Right renal pelvis (tissue), 4 donors: ENCODE results near the gene NRARP. TPM values are rescaled to one million over a fixed set of nuclear protein-coding genes. Genes with fewer than 3 reads are reported as not detected.
"Not testable (repeated sequence)": the region's sequence is repeated elsewhere in the genome, so short reads cannot be mapped to it uniquely, and the experiment has no call there.

Experiments used
- DNase-seq, 4 donors: peaks; one replicate each; pipeline ENCODE4 v3.0.0-alpha.2; 2013; ENCODE audit warnings: low read depth in 4 of 4, low spot score in 3 of 4, missing footprints in 1 of 4
- polyA plus RNA-seq, 4 donors: library from polyadenylated mRNA; unstranded; fragments of 120-200 nt; gene quantifications; one replicate each; pipeline ENCODE4 v1.2.1, GENCODE V29; 2013; ENCODE audit not compliant: insufficient read length in 4 of 4

NRARP gene, protein sequence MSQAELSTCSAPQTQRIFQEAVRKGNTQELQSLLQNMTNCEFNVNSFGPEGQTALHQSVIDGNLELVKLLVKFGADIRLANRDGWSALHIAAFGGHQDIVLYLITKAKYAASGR
- polyA plus RNA-seq = 10 to 100 TPM in 1 of 4 donors, 1 to 10 TPM in 3; 6.6 to 10.1 (median 6.7) TPM

DNA sequence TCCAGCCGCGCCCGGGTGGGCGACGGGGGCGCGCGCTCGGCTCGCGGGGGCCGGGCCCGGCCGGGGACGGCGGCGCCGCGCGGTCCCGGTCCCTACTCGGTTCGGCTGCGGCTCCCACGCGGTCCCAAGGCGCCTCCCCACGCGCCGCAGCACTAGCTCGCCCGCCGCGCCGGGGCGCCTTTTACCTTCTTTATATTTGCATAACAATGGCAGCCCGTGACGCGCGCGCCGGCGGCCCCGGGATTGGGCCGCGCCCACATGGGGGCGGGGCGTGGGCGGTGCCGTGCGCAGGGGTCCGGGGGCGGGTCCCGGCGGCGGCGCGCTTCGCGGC, at the start of gene NRARP:
TSS of gene NRARP (minus strand) at position 154 of the 331 bp plus-strand sequence. CDS start 343 bp downstream, outside the sequence.
- no peak for DNase-seq

DNA sequence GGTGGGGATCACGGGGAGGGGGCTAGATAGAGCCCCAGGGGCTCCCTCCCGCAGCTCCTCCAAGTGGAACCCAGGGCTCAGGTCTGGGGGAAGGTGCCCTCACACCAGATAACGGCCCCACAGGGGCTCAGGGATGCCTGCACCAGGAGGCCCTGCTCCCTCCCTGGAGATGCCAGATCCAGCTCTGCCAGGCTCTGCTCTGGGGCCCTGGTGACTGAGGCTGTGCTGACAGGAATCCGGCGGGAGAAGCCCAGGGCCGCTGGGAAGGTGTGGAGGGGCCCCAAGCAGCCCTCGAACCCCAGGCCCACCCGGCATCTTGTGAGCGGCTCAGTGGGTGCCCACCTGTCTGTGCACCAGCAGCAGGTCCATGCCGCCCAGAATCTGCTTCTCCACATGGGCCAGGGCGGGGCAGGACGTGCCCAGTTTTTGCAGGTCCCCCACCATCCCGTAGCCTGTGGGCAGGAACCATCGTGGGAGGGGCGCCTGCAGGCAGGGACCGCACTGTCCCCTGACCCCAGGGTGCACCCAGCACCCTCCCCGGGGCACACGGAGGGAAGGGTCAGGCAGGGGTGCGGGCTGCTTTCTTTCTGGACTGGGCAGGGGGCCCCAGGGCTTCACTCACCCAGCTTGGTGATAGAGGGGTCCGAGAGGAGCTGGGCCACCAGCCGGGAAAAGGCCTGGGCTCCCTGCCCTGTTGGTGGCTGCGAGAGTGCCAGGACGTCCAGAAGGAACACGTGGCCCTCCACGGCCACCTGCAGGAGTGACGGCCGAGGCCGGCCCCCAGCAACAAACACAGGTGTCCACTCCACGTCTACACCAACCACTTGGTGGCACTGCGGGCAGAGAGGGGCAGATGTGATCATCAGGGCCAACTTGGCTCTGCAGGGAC, 48.9 kb upstream of the NRARP start:
- no peak for DNase-seq

DNA sequence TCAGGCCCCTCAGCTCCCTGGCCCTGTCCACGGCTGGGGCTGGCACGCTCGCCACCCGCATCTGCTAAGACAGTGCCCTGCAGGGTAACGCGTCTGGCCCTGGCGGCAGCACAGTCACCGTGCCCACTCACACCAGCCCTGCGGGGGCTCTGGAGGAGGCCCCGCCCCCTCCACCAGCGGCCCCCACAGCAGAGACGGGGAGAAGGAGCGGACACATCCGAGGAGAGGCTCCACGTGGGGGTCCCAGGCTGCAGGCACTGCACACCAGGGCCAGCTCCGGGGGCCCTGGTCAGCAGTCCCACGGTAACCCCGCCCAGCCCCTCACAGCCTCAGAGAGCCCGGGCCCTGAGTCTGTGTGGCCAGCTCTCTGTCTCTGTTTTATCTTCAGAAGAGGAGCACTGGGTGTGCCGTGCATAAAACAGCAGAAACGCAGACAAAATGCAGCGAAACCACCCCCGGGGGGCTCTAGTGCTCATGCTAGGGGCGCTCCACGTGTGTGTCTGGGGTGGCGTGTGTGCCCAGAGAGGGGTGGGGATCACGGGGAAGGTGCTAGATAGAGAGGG, 47.5 kb upstream of the NRARP start:
- DNase-seq = no peak

DNA sequence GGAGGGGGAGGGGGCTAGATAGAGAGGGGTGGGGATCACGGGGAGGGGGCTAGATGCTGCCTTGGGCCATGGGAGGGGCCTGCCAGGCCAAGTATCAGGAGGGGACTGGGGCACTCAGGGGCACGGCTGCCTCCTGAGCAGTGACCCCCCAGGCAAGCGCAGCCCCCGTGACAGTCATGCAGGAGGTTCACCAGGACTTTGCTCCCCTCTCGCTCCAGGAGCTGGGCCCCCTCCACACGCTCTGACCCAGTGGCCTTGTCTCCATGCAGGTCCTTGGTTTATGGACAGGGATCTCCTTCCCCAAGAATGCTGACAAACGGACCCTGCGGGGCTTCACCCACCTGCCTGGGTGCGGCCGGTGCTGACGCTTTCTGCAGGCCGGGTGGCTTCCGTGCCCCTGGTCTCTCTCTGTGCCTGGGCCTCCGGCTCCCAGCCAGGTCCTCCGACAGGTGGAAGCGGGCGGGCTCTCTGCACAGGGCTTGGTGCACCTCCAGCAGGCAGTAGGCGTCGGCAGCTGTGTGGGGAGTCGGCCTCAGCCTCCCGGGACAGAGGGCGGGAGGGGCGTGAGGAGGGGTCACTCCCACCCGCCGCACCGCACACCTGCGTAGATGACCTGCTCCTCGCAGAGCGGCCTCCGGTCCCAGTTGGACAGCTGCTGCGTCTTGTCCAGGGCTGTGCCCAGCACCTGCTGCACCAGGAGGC, 46.8 kb upstream of the NRARP start:
- no peak for DNase-seq

DNA sequence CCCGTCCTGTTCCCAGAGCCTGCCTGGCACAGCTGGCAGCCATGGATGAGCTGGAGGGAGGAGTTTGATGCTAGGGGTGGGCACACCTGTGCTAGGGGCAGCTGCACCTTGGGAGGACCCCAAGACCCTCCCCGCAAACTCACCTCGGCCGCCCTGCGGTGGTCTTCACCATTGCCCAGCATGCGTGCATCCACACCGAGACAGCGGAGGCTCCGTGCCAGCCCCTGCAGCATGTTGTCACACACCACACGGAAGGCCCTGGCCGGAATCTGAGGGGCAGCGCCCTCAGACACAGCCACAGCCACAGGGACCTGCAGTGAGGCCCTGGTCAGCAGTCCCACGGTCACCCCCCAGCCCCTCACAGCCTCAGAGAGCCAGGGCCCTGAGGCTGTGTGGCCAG, 45.9 kb upstream of the NRARP start:
- no peak for DNase-seq

DNA sequence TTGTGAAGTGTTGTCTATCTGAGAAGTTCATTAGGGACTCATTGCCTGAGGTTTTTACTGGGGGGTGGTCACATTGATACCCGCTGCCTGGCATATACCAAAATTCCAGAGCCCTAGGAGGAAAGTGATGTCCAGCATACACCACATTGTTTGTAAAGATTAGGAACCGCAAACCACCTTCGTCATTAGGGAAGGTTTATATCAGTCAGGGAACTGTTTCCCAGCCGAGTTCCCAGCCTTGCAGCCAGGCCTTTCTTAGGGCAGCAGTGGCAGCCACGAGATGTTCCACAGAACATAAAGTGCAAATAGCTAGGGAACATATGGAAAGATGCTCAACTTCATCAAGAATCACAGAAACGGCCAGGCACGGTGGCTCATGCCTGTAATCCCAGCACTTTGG, 40.4 kb upstream of the NRARP start:
- no peak for DNase-seq

DNA sequence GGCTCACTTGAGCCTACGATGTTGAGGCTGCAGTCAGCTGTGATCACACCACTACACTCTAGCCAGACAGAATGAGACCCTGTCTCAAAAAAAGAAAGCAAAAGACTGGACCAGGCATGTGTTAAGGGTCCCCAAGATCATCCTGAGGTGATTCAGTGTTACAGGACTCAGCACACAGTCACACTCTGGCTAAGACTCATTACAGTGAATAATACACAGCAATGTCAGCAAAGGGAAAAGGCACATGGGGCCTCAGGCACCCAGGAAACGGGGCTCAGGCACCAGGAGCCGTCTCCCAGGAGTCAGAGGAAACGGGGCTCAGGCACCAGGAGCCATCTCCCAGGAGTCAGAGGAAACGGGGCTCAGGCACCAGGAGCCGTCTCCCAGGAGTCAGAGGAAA, 39.2 kb upstream of the NRARP start:
- no peak for DNase-seq

DNA sequence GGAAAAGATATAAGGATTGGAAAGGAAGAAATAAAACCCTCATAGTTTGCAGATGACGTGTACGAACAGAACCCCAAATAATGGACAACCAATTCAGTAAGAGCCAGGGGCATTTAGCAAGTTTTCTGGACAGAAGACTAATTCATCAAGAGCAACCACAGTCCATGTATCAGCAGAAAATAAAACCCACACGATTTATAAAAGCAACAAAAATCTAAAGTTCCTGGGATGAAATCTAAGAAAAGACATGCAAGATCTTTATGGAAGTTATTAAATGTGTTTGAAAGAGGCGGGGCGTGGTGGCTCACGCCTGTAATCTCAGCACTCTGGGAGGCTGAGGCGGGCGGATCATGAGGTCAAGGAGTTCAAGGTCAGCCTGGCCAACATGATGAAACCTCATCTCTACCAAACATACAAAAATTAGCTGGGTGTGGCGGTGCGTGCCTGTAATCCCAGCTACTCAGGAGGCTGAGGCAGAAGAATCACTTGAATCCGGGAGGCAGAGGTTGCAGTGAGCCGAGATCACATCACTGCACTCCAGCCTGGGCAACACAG, 37.9 kb upstream of the NRARP start:
- DNase-seq = not testable (repeated sequence)

DNA sequence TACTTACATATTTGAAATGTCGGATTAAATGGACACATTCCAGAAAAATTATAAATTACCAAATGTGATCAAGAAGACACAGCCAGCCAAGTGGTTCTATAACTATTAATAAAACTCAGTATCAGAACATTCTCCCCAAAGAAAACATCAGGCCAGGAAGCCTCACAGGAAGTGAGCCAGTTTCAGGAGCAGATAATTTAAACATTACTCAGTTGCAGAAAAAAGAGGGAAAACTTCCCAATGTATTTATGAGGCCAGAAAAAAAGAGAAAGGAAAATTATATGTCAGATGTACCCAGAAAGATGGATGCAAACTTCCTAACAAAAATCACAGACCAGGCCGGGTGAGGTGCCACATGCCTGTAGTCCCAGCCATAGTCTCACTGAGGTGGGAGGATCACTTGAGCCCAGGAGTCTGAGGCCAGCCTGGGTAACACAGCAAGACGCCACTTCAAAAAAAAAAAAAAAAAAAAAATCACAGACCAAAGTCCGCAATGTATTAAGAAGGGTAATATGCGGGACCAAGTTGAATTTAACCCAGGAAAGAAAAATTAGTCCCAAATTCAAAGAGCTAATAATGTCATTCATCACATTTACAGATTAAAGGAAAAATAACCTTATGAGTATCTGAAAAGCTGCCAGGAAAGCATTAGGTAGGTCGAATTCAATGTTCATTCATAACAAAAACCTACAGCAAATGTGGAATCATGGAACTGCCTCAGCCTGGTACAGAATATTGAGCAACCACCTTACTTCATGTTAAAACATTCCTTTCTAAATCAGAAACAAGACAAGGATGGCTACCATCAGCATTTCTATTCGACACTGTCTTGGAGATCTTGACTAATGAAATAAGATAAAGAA, 37.2 kb upstream of the NRARP start:
- no peak for DNase-seq

DNA sequence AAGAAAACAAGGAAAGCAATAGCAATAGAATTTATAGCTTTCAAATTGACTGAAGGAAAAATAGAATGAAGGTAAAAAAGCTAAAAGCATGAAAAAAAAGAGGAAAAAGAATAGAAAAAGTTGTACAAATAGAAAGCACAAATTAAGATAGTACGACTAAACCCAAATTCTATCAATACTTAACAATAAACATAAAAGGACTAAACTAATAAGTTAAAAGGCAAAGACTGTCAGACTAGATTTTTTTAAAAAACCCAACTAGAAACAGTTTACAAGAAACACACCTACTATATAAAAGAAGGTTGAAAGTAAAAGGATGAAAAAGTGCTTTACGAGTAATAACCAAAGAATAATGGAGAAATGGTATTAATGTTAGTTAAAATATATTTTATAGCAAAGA, 34.7 kb upstream of the NRARP start:
- no peak for DNase-seq

DNA sequence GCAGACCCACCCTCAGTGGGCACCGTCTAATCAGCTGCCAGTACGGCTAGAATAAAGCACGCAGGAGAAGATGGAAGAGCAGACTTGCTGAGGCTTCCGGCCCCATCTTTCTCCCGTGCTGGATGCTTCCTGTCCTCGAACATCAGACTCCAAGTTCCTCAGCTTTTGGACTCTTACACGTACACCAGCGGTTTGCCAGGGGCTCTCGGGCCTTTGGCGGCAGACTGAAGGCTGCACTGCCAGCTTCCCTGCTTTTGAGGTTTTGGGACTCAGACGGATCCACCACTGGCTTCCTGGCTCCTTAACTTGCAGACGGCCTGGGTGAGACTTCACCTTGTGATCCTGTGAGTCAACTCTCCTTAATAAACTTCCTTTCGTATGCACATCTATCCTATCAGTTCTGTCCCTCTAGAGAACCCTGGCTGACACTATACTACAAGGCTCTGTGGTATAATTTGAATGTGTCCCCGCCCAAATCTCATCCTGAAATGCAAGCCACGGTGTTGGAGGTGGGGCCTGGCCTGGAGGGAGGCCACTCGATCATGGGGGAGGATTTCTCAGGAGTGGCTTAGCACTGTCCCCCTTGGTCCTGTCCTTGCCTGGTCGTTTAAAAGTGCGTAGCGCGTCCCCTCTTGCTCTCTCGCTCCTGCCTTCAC, 31.1 kb upstream of the NRARP start:
- DNase-seq = no peak

DNA sequence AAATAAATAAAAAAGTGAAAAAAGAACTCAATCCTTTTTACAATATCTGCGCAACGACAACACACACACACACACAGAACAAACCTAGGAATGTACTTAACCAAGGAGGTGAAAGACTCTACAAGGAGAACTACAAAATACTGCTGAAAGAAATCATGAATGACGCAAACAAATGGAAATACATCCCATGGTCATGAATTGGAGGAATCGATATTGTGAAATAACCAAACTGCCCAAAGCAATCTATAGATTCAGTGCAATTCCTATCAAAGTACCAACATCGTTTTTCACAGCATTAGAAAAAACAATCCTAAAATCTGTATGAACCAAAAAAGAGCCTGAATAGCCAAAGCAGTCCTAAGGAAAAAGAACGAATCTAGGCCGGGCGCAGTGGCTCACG, 29.9 kb upstream of the NRARP start:
- DNase-seq = no peak

DNA sequence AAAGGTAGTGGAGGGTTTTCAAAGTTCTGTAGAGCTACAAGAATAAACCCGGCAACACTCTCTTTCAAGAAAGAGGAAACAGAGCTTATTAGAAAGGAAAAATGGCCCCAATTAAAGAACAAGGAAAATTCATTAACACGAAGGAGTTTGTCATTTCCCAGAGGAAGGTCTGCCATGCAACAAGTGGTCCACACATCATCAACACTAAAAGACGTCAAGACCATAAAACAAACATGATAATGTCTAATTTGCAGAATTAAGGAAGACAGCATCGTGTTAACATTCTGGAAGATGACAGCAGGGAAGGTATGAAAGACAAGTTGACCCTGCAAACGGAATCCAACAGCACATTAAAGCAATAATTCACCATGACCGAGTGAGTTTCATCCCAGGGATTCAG, 28.6 kb upstream of the NRARP start:
- DNase-seq = no peak

DNA sequence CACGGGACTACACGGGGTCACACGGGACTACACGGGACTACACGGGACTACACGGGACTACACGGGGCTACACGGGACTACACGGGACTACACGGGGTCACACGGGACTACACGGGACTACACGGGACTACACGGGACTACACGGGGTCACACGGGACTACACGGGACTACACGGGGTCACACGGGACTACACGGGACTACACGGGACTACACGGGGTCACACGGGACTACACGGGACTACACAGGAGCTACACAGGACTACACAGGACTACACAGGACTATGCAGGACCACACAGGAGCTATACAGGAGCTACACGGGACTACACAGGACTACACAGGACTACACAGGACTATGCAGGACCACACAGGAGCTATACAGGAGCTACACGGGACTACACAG, 27.5 kb upstream of the NRARP start:
- not testable (repeated sequence) for DNase-seq

DNA sequence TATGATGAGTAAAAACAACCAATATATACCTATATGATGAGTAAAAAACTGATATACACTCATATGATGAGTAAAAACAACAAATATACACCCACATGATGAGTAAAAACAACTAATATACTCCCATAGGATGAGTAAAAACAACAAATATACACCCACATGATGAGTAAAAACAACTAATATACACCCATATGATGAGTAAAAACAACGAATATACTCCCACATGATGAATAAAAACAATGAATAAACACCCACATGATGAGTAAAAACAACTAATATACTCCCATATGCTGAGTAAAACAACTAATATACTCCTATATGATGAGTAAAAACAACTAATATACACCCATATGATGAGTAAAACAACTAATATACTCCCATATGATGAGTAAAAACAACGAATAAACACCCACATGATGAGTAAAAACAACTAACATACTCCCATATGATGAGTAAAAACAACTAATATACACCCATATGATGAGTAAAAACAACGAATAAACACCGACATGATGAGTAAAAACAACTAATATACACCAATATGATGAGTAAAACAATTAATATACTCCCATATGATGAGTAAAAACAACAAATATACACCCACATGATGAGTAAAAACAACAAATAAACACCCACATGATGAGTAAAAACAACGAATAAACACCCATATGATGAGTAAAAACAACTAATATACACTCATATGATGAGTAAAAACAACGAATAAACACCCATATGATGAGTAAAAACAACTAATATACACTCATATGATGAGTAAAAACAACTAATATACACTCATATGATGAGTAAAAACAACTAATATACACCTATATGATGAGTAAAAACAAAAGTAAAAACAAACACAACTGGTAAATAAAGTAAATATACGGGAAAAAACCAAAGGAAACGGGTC, 25.8 kb upstream of the NRARP start:
- DNase-seq = not testable (repeated sequence)

DNA sequence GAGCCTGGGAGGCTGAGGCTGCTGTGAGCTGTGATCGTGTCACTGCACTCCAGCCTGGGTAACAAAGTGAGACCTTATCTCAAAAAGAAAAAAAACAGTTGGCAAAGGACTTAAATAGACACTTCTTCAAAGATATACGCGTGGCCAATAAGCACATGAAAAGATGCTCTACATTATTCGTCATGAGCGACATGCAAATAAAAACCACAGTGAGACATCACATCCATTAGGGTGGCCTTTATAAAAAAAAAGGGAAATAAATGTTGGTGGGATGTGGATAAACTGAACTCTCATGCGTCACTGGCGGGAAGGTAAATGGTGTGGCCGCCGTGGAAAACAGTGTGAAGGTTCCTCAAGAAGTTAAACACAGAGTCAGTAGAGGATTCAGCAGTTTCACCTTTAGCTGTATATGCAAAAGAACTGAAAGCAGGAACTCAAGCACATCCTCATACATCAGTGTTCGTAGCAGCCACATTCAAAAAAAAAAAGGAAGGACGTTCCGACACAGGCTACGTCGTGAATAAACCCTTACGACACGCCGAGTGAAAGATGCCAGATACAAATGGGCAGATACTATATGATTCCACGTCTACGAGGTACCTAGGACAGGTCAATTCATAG, 24.5 kb upstream of the NRARP start:
- DNase-seq = no peak

DNA sequence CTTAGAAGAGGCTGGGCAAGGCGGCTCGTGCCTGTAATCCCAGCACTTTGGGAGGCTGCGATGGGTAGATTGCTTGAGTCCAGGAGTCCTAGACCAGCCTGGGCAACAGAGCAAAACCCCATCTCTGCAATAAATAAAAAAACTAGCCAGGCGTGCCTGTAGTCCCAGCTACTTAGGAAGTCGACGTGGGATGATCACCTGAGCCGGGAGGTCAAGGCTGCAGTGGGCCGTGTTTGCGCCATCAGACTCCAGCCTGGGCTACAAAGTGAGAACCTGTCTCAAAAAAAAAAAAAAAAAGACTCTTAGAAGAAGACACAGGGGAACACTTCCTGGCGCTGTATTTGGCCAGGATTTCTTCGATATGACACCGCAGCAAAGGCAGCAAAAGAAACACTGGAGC, 23.7 kb upstream of the NRARP start:
- no peak for DNase-seq

DNA sequence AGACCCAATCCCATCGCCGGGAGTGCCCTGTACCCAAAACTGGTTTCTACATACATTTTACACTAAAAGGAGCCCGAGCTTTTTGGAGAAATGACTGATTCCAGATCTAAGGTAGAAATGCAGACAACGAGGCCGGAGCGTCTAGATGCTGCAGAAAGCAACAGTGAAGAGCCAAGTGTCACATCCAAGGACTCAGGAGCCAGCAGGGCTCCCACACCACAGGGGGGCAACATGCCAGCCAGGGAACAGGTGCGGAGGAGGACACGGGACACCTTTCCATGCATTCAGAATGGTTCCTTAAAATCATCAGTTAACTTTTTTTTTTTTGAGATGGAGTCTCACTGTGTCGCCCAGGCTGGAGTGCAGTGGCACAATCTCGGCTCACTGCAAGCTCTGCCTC, 23.1 kb upstream of the NRARP start:
- DNase-seq = no peak
